Small intestine (tissue), 7 donors: Measurements from ENCODE around the gene TTYH1. TPM values are rescaled to one million over a fixed set of nuclear protein-coding genes. Genes with fewer than 3 reads are reported as not detected.

ENCODE experiments used
- DNase-seq, 2 donors: peaks; one replicate each; pipeline versions ENCODE4 v3.0.0 to v3.0.0-alpha.2; 2013
- FAIRE-seq: peaks from 2 replicates; lab custom pipeline; 2012; peaks lifted over from hg19 to GRCh38; lab: Jason Lieb, UNC
- H3K27ac ChIP-seq, 3 donors: one replicate each; pipeline ENCODE4 v1.5.1; 2013; ENCODE audit warnings: low read length in 2 of 3, mild to moderate bottlenecking in 2 of 3, control low read depth in 1 of 3, inconsistent platforms in 1 of 3, low read depth in 1 of 3, moderate library complexity in 1 of 3
- H3K27me3 ChIP-seq, 3 donors: one replicate each; pipeline ENCODE4 v1.6.1; 2013; ENCODE audit warnings: low read length in 3 of 3, inconsistent platforms in 1 of 3; ENCODE audit not compliant: control insufficient read depth in 3 of 3, insufficient read depth in 3 of 3
- H3K36me3 ChIP-seq, 3 donors: one replicate each; pipeline ENCODE4 v1.6.1; 2013; ENCODE audit warnings: low read length in 3 of 3, inconsistent platforms in 1 of 3, low read depth in 1 of 3, mild to moderate bottlenecking in 1 of 3, moderate library complexity in 1 of 3; ENCODE audit not compliant: control insufficient read depth in 3 of 3, insufficient read depth in 2 of 3
- H3K4me1 ChIP-seq, 3 donors: one replicate each; pipeline ENCODE4 v1.6.1; 2013; ENCODE audit warnings: low read length in 2 of 3, inconsistent platforms in 1 of 3, low read depth in 1 of 3, mild to moderate bottlenecking in 1 of 3, moderate library complexity in 1 of 3; ENCODE audit not compliant: control insufficient read depth in 3 of 3, insufficient read depth in 2 of 3
- H3K4me3 ChIP-seq, 3 donors: one replicate each; pipeline ENCODE4 v1.5.1; 2013; ENCODE audit warnings: low read length in 3 of 3, control low read depth in 1 of 3, inconsistent platforms in 1 of 3, low read depth in 1 of 3, mild to moderate bottlenecking in 1 of 3, moderate library complexity in 1 of 3
- H3K9me3 ChIP-seq, 2 donors: one replicate each; pipeline ENCODE4 v1.6.1; 2013; ENCODE audit warnings: low read depth in 1 of 2, low read length in 1 of 2; ENCODE audit not compliant: control insufficient read depth in 2 of 2, insufficient read depth in 1 of 2
- WGBS, 3 donors: extraction: QIAGEN DNeasy Blood & Tissue Kit; methylation state at CpG; one replicate each; pipeline ENCODE4 v1.1.7; 2013; 5-methylcytosine and 5-hydroxymethylcytosine counted together
- polyA plus RNA-seq, 4 donors: library from polyadenylated mRNA; stranded (reverse) in 3 of 4; unstranded in 1 of 4; fragments of 200-250 nt in 3 of 4; fragments of 120-200 nt in 1 of 4; gene quantifications; one replicate each; pipeline versions ENCODE4 v1.2.1 to v1.2.3, GENCODE V29; 2013
- donor health status: healthy with polysubstance abuse.
- donor health status: control.
- donor health status: control.
- donor health status: Bipolar disorder and iron deficiency.
- donor health status: healthy.

TTYH1 gene
- polyA plus RNA-seq, 4 donors: 1.5 to 10.1 TPM; not detected in 2

GRCh38 chr19:54415901-54416673 lies 823 bp downstream of the TTYH1 start:
- Histone ChIP-seq H3K9me3 (no peaks in the 10 kb centered on the region), H3K27ac (no peak overlapping the region), H3K4me3 (peak overlapping the region in 1 of 3 donors; percentile 32), H3K36me3 (no peaks in the 10 kb centered on the region), H3K27me3 (peaks cover 2 to 38% (median 26%) of the 10 kb centered on the region in 3 donors), H3K4me1 (peaks cover 0 to 19% (median 0%) of the 10 kb centered on the region in 3 donors)
- WGBS, 3 donors: 5 to 6% (median 5%) methylated on average over 22 to 28 of the region's 28 CpGs
- FAIRE-seq (no peak), DNase-seq (no peak)

DNA sequence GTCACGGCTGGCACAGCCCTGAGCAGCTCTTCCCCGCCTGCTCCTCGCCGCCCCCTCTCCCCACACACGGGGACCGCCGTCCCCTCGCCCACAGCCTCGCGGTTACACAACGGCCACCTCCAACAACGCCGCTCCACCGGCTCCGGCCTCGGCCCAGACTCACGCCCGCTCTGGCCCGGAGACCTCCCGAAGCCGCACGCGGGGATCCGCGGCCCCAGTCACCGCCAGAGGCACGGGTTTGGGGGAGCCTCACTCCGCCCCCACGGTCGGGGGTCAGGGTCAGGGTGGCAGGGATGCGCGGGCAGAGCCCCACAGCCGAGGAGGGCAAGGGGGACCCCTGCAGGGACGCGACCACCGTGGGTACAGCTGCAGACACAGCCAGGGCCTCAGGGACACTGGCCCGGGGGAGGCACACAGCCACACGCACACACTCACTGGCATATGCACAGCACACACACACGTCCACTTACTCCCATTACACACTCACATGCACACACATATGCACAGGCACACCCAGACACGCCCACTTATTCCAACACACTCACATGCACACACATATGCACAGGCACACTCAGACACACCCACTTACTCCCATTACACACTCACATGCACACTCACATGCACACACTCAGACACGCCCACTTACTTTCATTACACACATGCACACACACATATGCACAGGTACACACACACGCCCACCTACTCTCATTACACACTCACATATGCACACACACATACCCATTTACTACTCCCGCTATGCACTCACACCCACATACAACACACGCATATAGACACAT lies 1.6 kb downstream of the TTYH1 start:
- WGBS, 3 donors: 36 to 46% (median 43%) methylated on average over 33 to 44 of the region's 44 CpGs
- Histone ChIP-seq H3K9me3 (no peaks in the 10 kb centered on the region), H3K36me3 (no peaks in the 10 kb centered on the region), H3K27ac (no peak overlapping the region), H3K4me1 (peaks cover 0 to 19% (median 0%) of the 10 kb centered on the region in 3 donors), H3K27me3 (peaks cover 2 to 38% (median 26%) of the 10 kb centered on the region in 3 donors), H3K4me3 (peak overlapping the region in 1 of 3 donors; percentile 32)
- DNase-seq: no peak
- no peak for FAIRE-seq

DNA sequence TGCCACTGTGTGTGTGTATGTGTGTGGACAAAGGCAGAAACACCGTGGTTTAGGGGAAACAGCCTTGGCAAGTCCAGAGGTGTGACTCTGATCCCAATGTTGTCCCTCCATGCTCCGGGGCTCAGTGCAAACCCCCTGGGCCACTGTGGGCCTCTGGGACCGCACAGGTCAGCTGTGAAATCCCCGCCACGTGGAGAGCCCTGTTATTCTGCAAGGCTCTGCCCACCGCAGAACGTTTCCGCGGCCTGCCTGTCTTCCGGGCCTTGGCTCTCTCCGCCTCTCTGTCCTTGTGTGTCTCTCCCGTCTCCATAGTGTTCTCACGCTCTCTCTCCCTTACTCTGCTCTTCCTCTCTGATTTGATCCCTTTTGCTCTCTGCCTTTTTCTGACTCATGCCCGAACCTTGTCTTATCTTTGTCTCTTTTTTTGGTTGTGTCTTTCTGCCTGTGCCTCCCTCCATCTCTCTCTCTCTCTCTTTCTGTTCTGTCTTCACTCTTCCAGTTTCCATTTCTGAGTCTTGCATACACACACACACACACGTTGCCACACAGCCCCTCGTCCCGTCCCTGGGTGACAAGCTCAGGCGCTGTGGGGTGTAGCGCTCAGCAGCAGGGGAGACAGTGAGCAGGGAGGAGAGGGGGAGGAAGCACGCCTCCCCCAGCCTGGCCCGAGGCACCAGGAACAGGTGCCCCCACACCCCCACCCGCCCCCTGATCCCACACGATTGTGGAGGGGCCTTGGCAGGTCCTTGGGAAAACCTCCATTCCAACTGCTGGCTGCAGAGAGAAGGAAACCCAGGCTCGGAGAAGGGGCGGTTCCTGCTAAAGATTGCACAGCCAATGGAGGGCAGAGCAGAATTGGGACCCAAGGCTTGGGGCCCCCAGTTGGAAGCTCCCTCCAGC lies 3.0 kb downstream of the TTYH1 start:
- DNase-seq (no peak), FAIRE-seq (no peak)
- Histone ChIP-seq H3K27ac (peak overlapping the region in 1 of 3 donors; percentile 38), H3K27me3 (peaks cover 2 to 38% (median 26%) of the 10 kb centered on the region in 3 donors), H3K9me3 (no peaks in the 10 kb centered on the region), H3K36me3 (no peaks in the 10 kb centered on the region), H3K4me1 (peaks cover 0 to 19% (median 0%) of the 10 kb centered on the region in 3 donors), H3K4me3 (no peak overlapping the region)
- 23 to 29% (median 24%) methylated on average over 25 of the region's 25 CpGs for WGBS, 3 donors

DNA sequence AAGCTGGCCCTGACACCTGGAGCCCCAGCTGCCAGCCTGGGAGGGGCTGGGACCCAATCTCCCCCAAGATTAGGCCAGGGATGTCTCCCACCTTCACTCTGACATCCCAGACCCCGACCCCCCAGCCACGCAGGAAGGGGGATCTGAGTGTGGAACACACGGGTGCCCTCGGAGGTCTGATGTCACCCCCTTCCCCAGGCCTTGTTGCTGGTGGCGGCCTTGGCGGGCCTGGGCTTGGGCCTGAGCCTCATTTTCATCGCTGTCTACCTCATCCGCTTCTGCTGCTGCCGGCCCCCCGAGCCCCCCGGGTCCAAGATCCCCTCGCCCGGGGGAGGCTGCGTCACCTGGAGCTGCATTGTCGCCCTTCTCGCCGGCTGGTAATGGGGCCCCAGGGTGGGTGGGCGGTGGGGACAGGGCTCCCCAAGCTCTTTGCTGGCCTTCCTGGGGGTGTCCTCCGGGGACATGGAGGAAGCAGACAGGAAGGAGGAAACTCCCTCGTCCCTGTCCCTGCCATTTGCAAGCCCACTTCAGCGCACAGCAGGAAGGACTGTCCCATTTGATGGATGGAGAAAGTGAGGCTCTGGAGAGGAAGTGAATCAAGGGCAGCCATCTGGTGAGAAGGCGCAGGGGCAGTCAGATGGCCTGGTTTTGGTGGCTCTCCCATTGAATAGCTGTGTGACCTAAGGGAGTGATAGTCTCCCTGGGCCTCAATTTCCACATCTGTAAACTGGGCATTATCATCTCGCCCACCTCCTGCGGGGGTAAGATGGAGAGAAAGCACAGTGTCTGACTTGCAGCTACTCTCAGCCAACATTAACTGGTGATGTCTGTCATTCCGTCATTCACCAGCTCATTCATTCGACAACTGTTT lies 3.9 kb downstream of the TTYH1 start:
- H3K27me3 ChIP-seq: peaks cover 2 to 38% (median 26%) of the 10 kb centered on the region in 3 donors
- H3K9me3 ChIP-seq: no peaks in the 10 kb centered on the region
- FAIRE-seq (no peak), DNase-seq (no peak)
- H3K4me1 ChIP-seq: peaks cover 0 to 19% (median 0%) of the 10 kb centered on the region in 3 donors
- H3K36me3 ChIP-seq: peaks cover 0 to 2% (median 0%) of the 10 kb centered on the region in 3 donors
- no peak overlapping the region for H3K4me3 ChIP-seq
- no peak overlapping the region for H3K27ac ChIP-seq
- WGBS, 3 donors: 82 to 84% (median 83%) methylated on average over 25 to 26 of the region's 26 CpGs

DNA sequence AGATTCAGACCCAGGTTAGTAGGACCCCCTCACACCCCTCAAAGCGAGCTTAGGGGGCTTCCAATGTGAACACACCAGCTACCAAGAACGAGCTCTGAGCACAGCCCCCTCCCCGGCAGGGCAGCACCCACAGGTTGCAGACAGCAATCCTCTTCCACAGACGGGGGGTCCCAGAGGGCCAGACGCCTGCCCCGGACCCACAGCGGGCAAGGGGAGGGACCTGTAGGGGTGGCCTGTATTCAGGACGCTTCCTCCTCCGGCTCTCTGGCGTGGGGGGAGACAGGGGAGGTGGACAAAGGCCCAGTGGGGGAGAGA lies 4.8 kb downstream of the TTYH1 start:
- H3K36me3 ChIP-seq: peaks cover 0 to 2% (median 0%) of the 10 kb centered on the region in 3 donors
- H3K27ac ChIP-seq: peak overlapping the region in 1 of 3 donors; percentile 42
- peaks cover 2 to 30% (median 26%) of the 10 kb centered on the region in 3 donors for H3K27me3 ChIP-seq
- H3K4me3 ChIP-seq: no peak overlapping the region
- H3K4me1 ChIP-seq: peaks cover 0 to 19% (median 0%) of the 10 kb centered on the region in 3 donors
- H3K9me3 ChIP-seq: no peaks in the 10 kb centered on the region
- DNase-seq (no peak), FAIRE-seq (no peak)
- WGBS, 3 donors: 25 to 30% (median 26%) methylated on average over 8 to 10 of the region's 10 CpGs

GRCh38 chr19:54420383-54421168 lies 5.3 kb downstream of the TTYH1 start:
- Histone ChIP-seq H3K4me1 (peaks cover 0 to 19% (median 0%) of the 10 kb centered on the region in 3 donors), H3K4me3 (no peak overlapping the region), H3K27me3 (peaks cover 2 to 28% (median 25%) of the 10 kb centered on the region in 3 donors), H3K9me3 (no peaks in the 10 kb centered on the region), H3K27ac (peak overlapping the region in 1 of 3 donors; percentile 48), H3K36me3 (peaks cover 0 to 2% (median 0%) of the 10 kb centered on the region in 3 donors)
- DNase-seq (peak in 1 of 2 donors; percentile 79), FAIRE-seq (no peak)
- 7 to 19% (median 16%) methylated on average over 28 to 37 of the region's 37 CpGs for WGBS, 3 donors

DNA sequence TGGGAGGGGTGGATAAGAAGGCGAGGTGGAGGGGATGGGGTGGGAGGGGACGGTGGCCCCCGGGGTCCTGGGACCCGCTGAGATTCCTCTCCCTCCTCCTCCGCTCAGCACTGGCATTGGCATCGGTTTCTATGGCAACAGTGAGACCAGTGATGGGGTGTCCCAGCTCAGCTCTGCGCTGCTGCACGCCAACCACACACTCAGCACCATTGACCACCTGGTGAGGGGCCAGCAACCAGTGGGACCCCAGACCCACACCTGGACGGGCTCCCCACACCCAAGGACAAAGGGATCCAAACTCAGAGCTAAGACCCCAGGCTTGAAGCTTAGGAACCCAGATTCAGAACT lies 5.9 kb downstream of the TTYH1 start:
- no peak overlapping the region for H3K27ac ChIP-seq
- H3K9me3 ChIP-seq: no peaks in the 10 kb centered on the region
- no peak overlapping the region for H3K4me3 ChIP-seq
- H3K4me1 ChIP-seq: peaks cover 0 to 19% (median 0%) of the 10 kb centered on the region in 3 donors
- H3K36me3 ChIP-seq: peaks cover 0 to 2% (median 0%) of the 10 kb centered on the region in 3 donors
- peaks cover 0 to 23% (median 21%) of the 10 kb centered on the region in 3 donors for H3K27me3 ChIP-seq
- 47 to 57% (median 51%) methylated on average over 7 to 9 of the region's 9 CpGs for WGBS, 3 donors
- no peak for DNase-seq
- FAIRE-seq: no peak
